GM10248 (cell line): ENCODE measurements around the gene TTC21A.

Experiments used
- CTCF ChIA-PET: fragments of 300-600 bp; sonication (Branson Sonifier 250); formaldehyde crosslinking; extraction: SDS; loops from one replicate; lab custom pipeline; 2021; ENCODE audit warnings: antibody characterized with exemption; lab: Yijun Ruan, JAX
- POLR2A ChIA-PET: fragments of 350-650 bp; sonication (Branson Sonifier 250); formaldehyde crosslinking; extraction: SDS; loops from one replicate; lab custom pipeline; 2020; ENCODE audit warnings: antibody characterized with exemption; lab: Yijun Ruan, JAX
- DNase-seq: peaks from one replicate; pipeline ENCODE4 v3.0.0; 2012; ENCODE audit errors: extremely low spot score
- CTCF ChIP-seq: IDR thresholded peaks from 2 replicates; pipeline ENCODE4 v1.5.1; 2012; ENCODE audit warnings: mild to moderate bottlenecking, low read depth; ENCODE audit errors: extremely low read depth, missing control alignments, control extremely low read depth

TTC21A gene

GRCh38 chr3:39185326-39185958 is 78.0 kb downstream of the TTC21A start:
- DNase-seq: no peak
- TF ChIP-seq CTCF: no peak
- ChIA-PET POLR2A (no interaction called here), CTCF (interaction anchor here (0.6 to 18.2 kb wide), 8 partner anchors 9 to 100 kb away, joined by 3 to 691 read pairs (median 4); partner anchors contain the start of gene CX3CR1)

GRCh38 chr3:39185959-39186691 is 78.6 kb downstream of the TTC21A start:
- no peak for DNase-seq
- ChIA-PET POLR2A (no interaction called here), CTCF (interaction anchor here (0.6 to 18.2 kb wide), 9 partner anchors 9 to 192 kb away, joined by 3 to 691 read pairs (median 4); partner anchors contain the start of gene CX3CR1)
- no peak for TF ChIP-seq CTCF

- POLR2A ChIA-PET: no interaction called here
- DNase-seq: no peak
- no peak for TF ChIP-seq CTCF
- CTCF ChIA-PET: interaction anchor here (1.3 to 18.2 kb wide), 7 partner anchors 9 to 191 kb away, joined by 3 to 691 read pairs (median 4); partner anchors contain the start of gene CX3CR1
Measured at GRCh38 chr3:39186692-39187151, 79.2 kb downstream of the TTC21A start.

GRCh38 chr3:39187372-39188155 is 80.1 kb downstream of the TTC21A start:
- POLR2A ChIA-PET: no interaction called here
- no peak for DNase-seq
- no peak for TF ChIP-seq CTCF
- CTCF ChIA-PET: interaction anchor here (1.6 to 18.2 kb wide), 5 partner anchors 10 to 190 kb away, joined by 4 to 691 read pairs (median 52); partner anchors contain the start of gene CX3CR1
